ENCODE measurements around the gene IGSF21. TPM values are rescaled to one million over a fixed set of nuclear protein-coding genes. Genes with fewer than 3 reads are reported as not detected.

IGSF21 gene
- total RNA-seq, 4 donors from 2014 or later, result 0.31 to 3.5 (median 1.7) TPM

GRCh38 chr1:18422954-18423353 is 315.4 kb downstream of the IGSF21 start:
- Histone ChIP-seq H3K36me3 (no peaks in the 10 kb centered on the region), H3K4me3 (no peak overlapping the region), H3K9me3 (peaks cover 0 to 28% (median 0%) of the 10 kb centered on the region in 3 donors), H3K4me1 (no peaks in the 10 kb centered on the region), H3K27ac (no peak overlapping the region), H3K27me3 (peaks cover 51% of the 10 kb centered on the region)
- TF ChIP-seq CTCF (IDR thresholded peaks at IDR 0.05), result no peak
- no peak for TF ChIP-seq POLR2AphosphoS5 (IDR thresholded peaks at IDR 0.05)
- TF ChIP-seq POLR2A (IDR thresholded peaks at IDR 0.05), result no peak
- no peak for TF ChIP-seq EP300 (IDR thresholded peaks at IDR 0.05)
- WGBS, 2 donors (ENCODE audit: low coverage in 1 of 2), result 93 to 100% methylated on average over 2 to 3 of the region's 5 CpGs
- no peak for ATAC-seq

GRCh38 chr1:18426580-18426979 is 319.0 kb downstream of the IGSF21 start:
- no peak for ATAC-seq
- peaks cover 49% of the 10 kb centered on the region for H3K27me3 ChIP-seq
- H3K36me3 ChIP-seq, result no peaks in the 10 kb centered on the region
- H3K9me3 ChIP-seq, result peaks cover 0 to 28% (median 0%) of the 10 kb centered on the region in 3 donors
- 75 to 86% methylated on average over 1 of the region's 1 CpG for WGBS, 2 donors (ENCODE audit: low coverage in 1 of 2)
- no peak overlapping the region for H3K27ac ChIP-seq
- no peaks in the 10 kb centered on the region for H3K4me1 ChIP-seq
- H3K4me3 ChIP-seq, result no peak overlapping the region
- no peak for TF ChIP-seq EP300 (IDR thresholded peaks at IDR 0.05)
- no peak for TF ChIP-seq POLR2AphosphoS5 (IDR thresholded peaks at IDR 0.05)
- no peak for TF ChIP-seq CTCF (IDR thresholded peaks at IDR 0.05)
- TF ChIP-seq POLR2A (IDR thresholded peaks at IDR 0.05), result no peak

All from gastroesophageal sphincter (tissue), 4 donors.